GM19043 (cell line): ENCODE data around the gene TDRD3.

Experiments used
- ATAC-seq: cut with Tn5 transposase; IDR thresholded peaks from one replicate; pipeline ENCODE4 v1.9.1; 2021; ENCODE audit warnings: low read depth; ENCODE audit not compliant: unreplicated experiment

Gene TDRD3

GRCh38 chr13:60448907-60449510, 52.0 kb downstream of the TDRD3 start:
- ATAC-seq = no peak

DNA sequence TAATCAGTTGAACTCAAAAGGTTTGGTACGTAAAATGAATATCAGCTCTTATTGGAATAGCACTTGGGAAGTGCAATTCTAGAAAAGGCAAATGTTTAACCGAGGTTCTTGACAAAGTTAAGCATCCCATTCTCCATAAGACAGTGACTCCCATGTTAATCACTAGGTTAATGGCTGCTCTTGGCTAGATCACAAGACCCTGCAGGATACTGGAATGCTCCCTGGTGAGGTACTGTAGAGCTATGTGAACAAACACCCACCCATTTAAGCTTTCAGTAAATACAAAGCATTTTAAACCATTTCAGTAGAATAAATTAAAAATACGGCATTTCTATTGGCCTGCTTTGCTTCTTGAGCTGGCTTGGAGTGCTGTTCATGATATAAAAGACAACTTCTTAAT, 56.5 kb downstream of the TDRD3 start:
- no peak for ATAC-seq

GRCh38 chr13:60454425-60454824, 57.4 kb downstream of the TDRD3 start:
- no peak for ATAC-seq

DNA sequence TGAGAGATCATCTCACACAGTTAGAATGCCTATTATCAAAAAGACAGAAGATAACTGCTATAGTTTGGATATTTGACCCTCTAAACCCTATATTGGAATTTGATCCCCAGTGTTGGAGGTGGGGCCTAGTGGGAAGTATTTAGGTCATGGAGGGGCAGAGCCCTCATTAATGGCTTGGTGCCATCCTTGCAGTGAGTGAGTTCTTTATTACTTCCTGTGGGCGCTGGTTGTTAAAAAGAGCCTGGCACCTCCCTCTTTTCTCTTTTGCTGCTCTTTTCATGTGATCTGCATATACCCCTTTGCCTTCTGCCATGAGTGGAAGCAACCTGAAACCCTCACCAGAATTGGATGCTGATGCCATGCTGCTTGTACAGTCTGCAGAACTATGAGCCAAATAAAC, 66.8 kb downstream of the TDRD3 start:
- ATAC-seq = no peak

DNA sequence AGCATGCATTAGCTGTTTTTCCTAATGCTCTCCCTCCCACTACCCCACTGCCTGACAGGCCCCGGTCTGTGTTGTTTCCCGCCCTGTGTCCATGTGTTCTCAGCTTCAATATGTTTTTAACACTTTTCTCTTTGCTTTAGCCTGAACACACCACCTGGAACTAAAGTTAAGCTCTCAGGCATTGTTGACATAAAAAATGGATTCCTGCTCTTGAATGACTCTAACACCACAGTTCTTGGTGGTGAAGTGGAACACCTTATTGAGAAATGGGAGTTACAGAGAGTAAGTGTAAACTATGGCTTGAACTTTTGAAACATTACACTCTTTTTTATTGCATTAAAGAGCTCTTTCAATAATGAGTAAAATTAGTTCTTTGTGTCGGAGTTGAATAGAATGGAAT, 70.1 kb downstream of the TDRD3 start:
- ATAC-seq = no peak

DNA sequence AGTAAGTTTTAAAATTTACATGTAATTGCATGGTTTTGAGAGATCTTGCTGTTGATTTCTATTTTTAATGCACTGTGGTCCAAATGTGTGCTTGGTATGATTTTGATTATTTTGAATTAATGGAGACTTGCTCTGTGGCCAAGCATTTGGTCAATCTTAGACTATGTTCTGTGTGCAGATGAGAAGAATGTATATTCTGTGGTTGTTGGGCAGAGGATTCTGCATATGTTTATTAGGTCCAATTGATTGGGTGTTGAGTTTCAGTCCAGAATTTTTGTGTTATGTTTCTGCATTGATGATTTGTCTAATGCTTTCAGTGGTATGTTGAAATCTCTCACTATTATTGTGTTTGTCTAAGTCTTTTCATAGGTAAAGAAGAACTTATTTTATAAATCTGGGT, 82.3 kb downstream of the TDRD3 start:
- no peak for ATAC-seq

GRCh38 chr13:60482012-60482411, 85.0 kb downstream of the TDRD3 start:
- no peak for ATAC-seq

GRCh38 chr13:60484865-60485264, 87.8 kb downstream of the TDRD3 start:
- no peak for ATAC-seq

- ATAC-seq = no peak
Measured at GRCh38 chr13:60491531-60491930, 94.5 kb downstream of the TDRD3 start.

GRCh38 chr13:60492187-60492586, 95.2 kb downstream of the TDRD3 start:
- ATAC-seq = no peak

- ATAC-seq = no peak
Measured at GRCh38 chr13:60494296-60494695, 97.3 kb downstream of the TDRD3 start.

- no peak for ATAC-seq
Measured at GRCh38 chr13:60501236-60501635, 104.2 kb downstream of the TDRD3 start.

DNA sequence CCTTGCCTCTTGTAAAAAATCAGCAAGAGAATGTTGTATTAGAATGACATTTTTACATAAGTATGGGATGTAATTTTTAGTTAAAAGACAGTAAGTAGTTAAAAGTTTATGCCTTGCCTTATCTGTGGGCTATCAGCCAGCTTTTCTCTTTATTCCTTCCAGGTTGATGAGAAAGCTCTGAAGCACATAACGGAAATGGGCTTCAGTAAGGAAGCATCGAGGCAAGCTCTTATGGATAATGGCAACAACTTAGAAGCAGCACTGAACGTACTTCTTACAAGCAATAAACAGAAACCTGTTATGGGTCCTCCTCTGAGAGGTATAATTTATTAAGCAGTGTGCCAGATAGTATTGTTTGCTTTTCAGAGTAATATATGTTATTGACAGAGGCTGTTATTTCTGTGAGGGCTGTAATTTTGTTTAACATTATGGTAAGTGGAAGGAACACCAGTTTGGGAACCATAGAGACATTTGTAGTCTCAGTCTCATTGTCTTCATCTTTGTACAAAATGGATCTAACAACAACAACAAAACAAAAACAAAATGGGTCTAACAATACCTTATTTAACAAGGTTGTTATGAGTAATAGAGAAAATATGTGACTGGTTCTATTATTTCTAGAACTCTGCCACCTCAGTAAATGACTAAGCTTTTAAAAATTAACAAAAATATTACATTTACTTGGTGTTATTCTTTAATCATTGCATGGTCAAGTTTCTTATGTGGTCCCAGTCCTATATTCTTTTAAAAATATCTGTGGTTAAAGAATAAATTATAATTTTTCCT, 112.8 kb downstream of the TDRD3 start:
- ATAC-seq = no peak

GRCh38 chr13:60511637-60512036, 114.6 kb downstream of the TDRD3 start:
- no peak for ATAC-seq

GRCh38 chr13:60514891-60515290, 117.9 kb downstream of the TDRD3 start:
- ATAC-seq = no peak

DNA sequence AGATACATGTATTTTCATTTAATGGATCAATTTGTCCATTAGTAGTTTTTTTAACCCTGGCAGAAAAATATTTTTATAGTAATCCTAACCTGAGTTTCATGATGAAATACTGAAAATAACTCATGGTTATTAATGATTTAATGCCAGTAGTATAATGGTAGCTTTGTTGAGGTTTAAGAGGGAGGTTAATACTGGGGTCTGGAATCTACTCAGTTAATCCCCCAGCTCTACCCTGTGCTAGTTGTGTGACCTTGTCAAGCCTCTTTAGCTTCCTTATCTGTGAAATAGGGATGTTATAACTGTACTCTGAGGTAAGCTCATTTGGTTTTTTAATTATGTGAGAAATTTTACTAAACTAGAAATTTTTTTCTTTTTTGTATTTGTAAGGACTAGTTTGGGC, 122.5 kb downstream of the TDRD3 start:
- no peak for ATAC-seq

DNA sequence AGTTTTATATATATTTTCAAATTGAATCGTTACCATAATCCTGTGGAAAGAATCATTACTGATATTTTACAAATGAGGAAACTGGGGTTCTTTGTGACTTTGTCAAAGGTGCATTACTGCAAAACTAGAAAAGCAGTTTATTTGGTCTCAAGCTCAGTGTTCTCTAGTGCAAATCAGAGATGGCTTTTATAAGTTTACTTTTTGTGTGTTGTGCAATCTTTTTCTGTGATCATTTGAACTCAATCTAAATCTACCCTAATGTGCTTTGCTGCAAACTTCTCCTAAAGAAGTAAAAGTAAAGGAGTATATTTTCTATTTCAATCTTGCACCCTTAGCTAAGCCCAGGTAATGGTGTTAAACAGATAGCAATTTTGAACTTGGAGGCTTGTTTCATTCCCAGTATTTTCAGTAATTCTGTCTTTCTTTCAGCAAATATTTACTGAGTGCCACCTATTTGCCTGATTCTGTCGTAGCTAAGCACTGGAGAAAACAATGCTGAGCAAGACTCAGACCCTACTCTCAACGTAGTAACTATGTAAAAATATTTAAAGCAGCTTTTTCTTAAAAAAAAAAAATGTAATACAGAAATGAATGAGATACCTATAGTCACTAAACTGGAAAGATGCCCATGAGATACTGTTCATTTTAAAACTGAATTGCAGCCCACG, 124.0 kb downstream of the TDRD3 start:
- no peak for ATAC-seq

DNA sequence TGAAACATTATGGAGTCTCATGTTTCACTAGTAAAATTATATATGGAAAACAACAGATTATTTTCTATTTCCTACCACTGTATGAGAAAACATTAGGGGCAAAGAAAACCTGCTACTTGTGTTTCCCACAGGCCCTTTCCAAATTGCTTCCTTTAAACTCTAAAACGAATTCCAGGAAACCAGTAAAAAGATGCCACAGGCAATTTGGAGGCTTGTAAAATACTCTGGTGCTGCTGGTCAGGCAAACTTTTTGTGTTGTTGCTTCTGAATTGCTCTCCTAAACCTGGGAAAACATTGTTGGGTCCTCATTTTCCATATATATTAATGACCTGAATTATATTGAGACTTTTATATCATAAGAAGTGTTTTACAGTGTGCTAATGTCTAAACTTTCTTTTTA, 141.5 kb downstream of the TDRD3 start:
- no peak for ATAC-seq

GRCh38 chr13:60540276-60540675, 143.3 kb downstream of the TDRD3 start:
- no peak for ATAC-seq

- no peak for ATAC-seq
Measured at GRCh38 chr13:60562096-60562780, 165.2 kb downstream of the TDRD3 start.

DNA sequence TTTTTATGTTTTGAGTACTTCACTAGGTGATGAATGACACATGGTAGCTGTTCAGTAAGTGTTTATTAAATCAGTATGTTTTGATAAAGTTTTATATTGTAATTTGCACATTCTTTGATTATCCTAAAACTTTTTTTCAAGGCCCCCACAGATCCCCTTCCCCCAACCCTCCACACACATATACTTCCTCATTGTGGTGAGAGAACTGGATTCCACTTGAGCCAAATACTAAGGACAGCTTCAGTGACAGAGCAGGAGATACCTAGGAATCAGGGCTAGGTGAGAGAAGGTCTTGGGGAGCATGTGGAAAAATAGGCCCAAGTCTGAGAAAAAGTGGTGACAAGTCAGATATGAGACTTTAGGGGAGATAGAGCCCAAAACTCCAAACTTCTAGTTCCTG, 174.6 kb downstream of the TDRD3 start:
- no peak for ATAC-seq
